OCI-LY7 (cell line): ENCODE data around the gene MREG.

Experiments used
- EZH2phosphoT487 ChIP-seq: fragments of 200-600 bp; sonication (generic); IDR thresholded peaks from 2 replicates; pipeline ENCODE4 v1.6.1; 2018; ENCODE audit warnings: low read depth, borderline replicate concordance, mild to moderate bottlenecking, mixed run types, antibody characterized with exemption, low read length, moderate library complexity, mixed read lengths
- TF ChIP-seq, protein P1 (sequence below): fragments of 200-600 bp; sonication (generic); conservative IDR thresholded peaks from 2 replicates; pipeline ENCODE4 v1.5.1; 2014; ENCODE audit warnings: mild to moderate bottlenecking, antibody characterized with exemption, low read length, moderate library complexity, mixed read lengths

DNA sequence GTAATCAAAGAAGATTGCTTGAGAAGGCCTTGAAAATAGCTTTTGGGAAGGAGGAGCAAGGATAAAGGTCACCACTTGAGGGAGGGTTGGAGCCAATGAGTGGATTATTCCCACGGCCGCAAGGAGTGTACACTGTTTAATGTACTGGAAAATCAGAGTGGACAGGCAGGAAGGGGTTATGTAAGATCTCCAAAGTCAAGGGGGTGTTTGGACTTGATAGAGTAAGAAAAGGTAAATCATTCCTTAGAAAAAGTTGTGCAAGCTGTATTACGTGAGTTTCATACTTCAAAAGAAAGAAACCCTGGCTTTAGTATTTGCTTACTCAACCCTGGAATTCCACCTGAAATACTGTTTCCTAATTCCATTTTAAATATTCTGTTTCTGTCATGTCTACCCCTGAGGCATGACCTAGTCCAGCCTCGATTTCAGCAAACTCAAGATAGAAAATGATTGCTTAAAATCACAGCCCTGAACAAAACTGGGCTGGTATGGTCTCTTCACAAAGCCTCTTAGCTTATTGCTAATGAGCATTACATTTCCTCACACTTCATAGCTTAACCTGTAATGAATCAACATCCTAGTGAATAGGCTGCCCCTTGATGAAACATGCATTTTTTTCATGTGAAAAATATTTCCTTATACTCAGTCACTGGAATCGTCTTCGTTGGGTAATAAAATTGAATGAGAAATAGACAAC is 1.1 kb downstream of the MREG start:
- TF ChIP-seq, protein P1, sequence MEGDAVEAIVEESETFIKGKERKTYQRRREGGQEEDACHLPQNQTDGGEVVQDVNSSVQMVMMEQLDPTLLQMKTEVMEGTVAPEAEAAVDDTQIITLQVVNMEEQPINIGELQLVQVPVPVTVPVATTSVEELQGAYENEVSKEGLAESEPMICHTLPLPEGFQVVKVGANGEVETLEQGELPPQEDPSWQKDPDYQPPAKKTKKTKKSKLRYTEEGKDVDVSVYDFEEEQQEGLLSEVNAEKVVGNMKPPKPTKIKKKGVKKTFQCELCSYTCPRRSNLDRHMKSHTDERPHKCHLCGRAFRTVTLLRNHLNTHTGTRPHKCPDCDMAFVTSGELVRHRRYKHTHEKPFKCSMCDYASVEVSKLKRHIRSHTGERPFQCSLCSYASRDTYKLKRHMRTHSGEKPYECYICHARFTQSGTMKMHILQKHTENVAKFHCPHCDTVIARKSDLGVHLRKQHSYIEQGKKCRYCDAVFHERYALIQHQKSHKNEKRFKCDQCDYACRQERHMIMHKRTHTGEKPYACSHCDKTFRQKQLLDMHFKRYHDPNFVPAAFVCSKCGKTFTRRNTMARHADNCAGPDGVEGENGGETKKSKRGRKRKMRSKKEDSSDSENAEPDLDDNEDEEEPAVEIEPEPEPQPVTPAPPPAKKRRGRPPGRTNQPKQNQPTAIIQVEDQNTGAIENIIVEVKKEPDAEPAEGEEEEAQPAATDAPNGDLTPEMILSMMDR: no peak
- no peak for TF ChIP-seq EZH2phosphoT487
